HG03520 (cell line): ENCODE results near the gene FOS.

Source experiments
- ATAC-seq: cut with Tn5 transposase; IDR thresholded peaks from one replicate; pipeline ENCODE4 v1.9.1; 2021; ENCODE audit warnings: mild to moderate bottlenecking, moderate library complexity; ENCODE audit not compliant: unreplicated experiment

FOS gene

GRCh38 chr14:75311356-75311755, 32.7 kb downstream of the FOS start:
- ATAC-seq = no peak

- ATAC-seq = no peak
Measured at GRCh38 chr14:75312341-75312740, 33.7 kb downstream of the FOS start.

GRCh38 chr14:75313294-75313693, 34.7 kb downstream of the FOS start:
- ATAC-seq = no peak

- ATAC-seq = no peak
Measured at GRCh38 chr14:75315144-75315543, 36.5 kb downstream of the FOS start.

GRCh38 chr14:75317148-75317547, 38.5 kb downstream of the FOS start:
- no peak for ATAC-seq

- ATAC-seq = no peak
Measured at GRCh38 chr14:75318353-75318752, 39.7 kb downstream of the FOS start.

GRCh38 chr14:75319021-75319420, 40.4 kb downstream of the FOS start:
- ATAC-seq = no peak

GRCh38 chr14:75320196-75320595, 41.6 kb downstream of the FOS start:
- no peak for ATAC-seq

GRCh38 chr14:75322746-75323145, 44.1 kb downstream of the FOS start:
- no peak for ATAC-seq

- no peak for ATAC-seq
Measured at GRCh38 chr14:75323571-75323970, 44.9 kb downstream of the FOS start.

GRCh38 chr14:75328558-75329155, 50.0 kb downstream of the FOS start:
- no peak for ATAC-seq

GRCh38 chr14:75329369-75329768, 50.7 kb downstream of the FOS start:
- no peak for ATAC-seq

- ATAC-seq = no peak
Measured at GRCh38 chr14:75331471-75331870, 52.8 kb downstream of the FOS start.
